Stimulated activated effector memory CD8-positive, alpha-beta T cell treated with anti-CD3 and anti-CD28 coated beads, Interleukin-12 subunit alpha, Interleukin-12 subunit beta, amount 100 ng/mL, for 72 hours (primary cell): ENCODE results near the gene CCDC175.

ENCODE experiments used
- ATAC-seq: fragments of 150-1000 bp; cut with Tn5 transposase; 2 replicates; pipeline ENCODE4 v1.10.0; 2021
- DNase-seq, 2 donors: peaks; one replicate each; pipeline ENCODE4 v3.0.0; 2021 to 2022; ENCODE audit warnings: low spot score in 2 of 2
- H3K27ac Mint-ChIP-seq: one replicate; pipeline ENCODE4 v1.8.0; 2022; ENCODE audit warnings: mild to moderate bottlenecking, mixed read lengths
- H3K36me3 Mint-ChIP-seq: one replicate; pipeline ENCODE4 v1.8.0; 2022; ENCODE audit warnings: mild to moderate bottlenecking, mixed read lengths
- H3K4me1 Mint-ChIP-seq: one replicate; pipeline ENCODE4 v1.8.0; 2022; ENCODE audit warnings: mixed read lengths
- H3K4me3 Mint-ChIP-seq: one replicate; pipeline ENCODE4 v1.8.0; 2022; ENCODE audit warnings: mild to moderate bottlenecking, mixed read lengths
- H3K9me3 Mint-ChIP-seq: one replicate; pipeline ENCODE4 v1.8.0; 2022; ENCODE audit warnings: mixed read lengths

CCDC175 gene

DNA sequence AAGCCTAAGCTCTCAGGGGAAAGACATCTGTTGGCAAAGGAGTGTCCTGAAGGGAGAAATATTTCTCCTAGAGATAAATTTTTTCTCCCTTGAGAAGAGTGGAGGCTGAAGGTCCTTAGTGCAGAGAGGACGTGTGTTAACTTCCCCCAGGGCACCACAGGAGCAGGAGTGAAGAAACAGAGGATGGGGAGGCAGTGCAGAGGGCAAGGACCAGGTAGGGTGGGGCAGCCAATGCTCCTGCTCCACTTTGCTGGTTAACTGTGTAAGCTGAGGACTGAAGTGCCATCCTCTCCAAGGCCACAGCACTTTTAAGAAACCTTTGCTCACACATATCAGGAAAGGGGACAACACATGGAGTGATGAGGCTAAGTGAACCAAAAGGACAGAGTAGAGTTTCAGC, 96.4 kb downstream of the CCDC175 start:
- no peak for ATAC-seq
- Mint-ChIP-seq H3K9me3 (no peaks in the 10 kb centered on the region), H3K4me1 (peaks cover 41% of the 10 kb centered on the region), H3K27ac (peak overlapping the region; percentile 4), H3K4me3 (peak overlapping the region; percentile 80), H3K36me3 (peaks cover 22% of the 10 kb centered on the region)
- DNase-seq = no peak

DNA sequence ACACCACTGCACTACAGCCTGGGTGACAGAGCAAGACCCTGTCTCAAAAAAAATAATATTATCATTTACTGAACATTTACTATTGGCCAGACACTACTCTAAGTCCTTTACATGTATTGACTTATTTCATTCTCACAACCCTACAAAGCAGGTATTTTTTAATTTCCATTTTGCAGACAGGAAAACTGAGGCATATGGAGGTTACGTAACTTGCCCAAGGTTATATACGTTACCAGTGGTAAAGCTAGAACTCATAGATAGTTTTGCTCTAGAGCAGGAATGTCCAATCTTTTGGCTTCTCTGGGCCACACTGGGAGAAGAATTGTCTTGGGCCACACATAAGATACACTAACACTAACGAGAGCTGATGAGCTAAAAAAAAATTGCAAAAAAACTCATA, 98.1 kb downstream of the CCDC175 start:
- H3K27ac Mint-ChIP-seq = no peak overlapping the region
- no peaks in the 10 kb centered on the region for H3K9me3 Mint-ChIP-seq
- peaks cover 26% of the 10 kb centered on the region for H3K36me3 Mint-ChIP-seq

DNA sequence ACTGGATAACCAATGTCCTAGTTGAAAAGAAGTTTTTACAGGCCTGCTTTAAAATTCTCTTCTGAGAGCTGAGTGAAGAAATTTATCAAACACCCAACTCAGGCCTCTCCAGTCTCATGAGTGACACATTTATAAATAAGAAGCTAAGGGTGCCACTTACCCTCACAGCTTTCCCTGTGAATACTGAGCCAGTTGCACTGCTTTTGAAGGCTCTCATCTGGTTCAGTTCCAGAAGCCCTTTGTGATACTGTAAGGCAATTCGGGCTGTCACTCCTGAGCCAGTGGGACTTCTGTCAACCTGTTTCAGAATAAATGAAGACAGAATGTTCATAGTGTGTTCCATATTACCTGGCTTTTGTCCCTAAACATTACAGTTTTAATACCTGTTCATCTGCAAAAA, 100.9 kb downstream of the CCDC175 start:
- no peak for DNase-seq
- peaks cover 34% of the 10 kb centered on the region for H3K36me3 Mint-ChIP-seq
- H3K27ac Mint-ChIP-seq = no peak overlapping the region
- peaks cover 9% of the 10 kb centered on the region for H3K4me1 Mint-ChIP-seq
- no peaks in the 10 kb centered on the region for H3K9me3 Mint-ChIP-seq
- H3K4me3 Mint-ChIP-seq = no peak overlapping the region
- ATAC-seq = no peak

More for the DNA sequence above, 98.1 kb downstream of the CCDC175 start:
- peaks cover 37% of the 10 kb centered on the region for H3K4me1 Mint-ChIP-seq
- no peak for DNase-seq
- H3K4me3 Mint-ChIP-seq = no peak overlapping the region
- ATAC-seq = no peak

DNA sequence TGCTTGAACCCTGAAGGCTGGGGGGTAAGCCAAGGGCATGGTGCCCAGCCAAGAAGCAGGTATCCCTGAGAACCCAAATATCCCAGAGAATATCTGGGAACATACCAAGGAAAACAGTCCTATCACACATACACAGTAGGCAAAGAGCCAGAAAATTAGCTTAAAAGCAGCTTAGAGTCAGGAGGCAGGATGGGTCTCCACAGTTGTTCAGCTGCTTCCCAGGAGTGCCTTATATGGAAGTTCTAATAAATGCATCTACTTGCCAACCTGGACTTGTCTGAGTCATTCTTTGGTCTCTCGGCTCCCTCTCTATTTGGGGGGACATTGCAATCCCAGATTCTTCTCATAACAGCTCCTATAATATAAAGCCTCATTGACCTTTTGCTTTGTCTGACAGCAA, 102.4 kb downstream of the CCDC175 start:
- DNase-seq = no peak
- Mint-ChIP-seq H3K27ac (no peak overlapping the region), H3K4me1 (no peaks in the 10 kb centered on the region), H3K9me3 (no peaks in the 10 kb centered on the region), H3K4me3 (no peak overlapping the region), H3K36me3 (peaks cover 34% of the 10 kb centered on the region)
- ATAC-seq = no peak

DNA sequence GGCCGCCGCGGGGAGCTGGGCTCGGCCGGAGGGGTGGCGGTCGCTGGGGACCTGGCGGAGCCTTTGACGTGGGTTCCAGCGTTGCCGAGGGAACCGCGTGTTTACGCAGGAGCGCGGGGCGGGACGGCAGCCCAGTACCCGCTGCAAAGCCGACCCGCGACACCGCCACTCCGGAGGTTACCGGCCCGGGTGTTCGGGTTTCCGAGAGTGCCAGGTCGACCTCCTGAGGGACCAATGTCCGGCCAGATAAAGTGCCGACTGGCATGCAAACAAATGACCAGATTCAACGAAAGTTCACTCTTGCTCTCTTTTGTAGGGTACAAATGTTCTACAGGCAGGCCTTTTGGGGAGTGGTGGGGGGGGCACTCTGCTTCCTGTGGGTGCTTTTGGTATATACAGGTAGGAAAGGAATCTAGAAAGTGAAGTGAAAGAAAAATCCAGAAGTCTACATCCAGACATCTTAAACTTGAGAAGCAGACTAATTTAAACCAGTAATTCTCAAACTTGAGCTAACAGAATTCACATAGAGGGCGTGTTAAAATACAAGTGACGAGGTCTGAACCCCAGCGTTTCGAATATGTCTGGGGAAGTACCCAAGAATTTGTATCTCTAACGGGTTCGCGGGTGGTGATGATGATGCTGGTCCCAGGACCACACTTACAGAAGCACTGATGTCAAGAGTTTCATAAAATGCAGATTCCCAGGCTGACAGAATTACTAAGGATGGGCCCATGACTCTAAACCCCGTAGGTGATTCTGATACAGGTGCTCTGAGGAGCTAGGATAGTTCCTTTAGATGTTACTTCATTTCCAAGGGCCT, 111.1 kb downstream of the CCDC175 start, which contains the start of gene GPR135:
GPR135 (minus strand) TSS at position 65 of the 820 bp plus-strand sequence. CDS start 154 bp downstream, outside the sequence.
- Mint-ChIP-seq H3K9me3 (no peaks in the 10 kb centered on the region), H3K36me3 (no peaks in the 10 kb centered on the region), H3K27ac (peak within 1 kb of the TSS; percentile 45), H3K4me1 (peaks cover 8% of the 10 kb centered on the region), H3K4me3 (peak within 1 kb of the TSS; percentile 81)
- DNase-seq (peak in 1 of 2 donors; percentile 65), ATAC-seq (peak; percentile 49)

DNA sequence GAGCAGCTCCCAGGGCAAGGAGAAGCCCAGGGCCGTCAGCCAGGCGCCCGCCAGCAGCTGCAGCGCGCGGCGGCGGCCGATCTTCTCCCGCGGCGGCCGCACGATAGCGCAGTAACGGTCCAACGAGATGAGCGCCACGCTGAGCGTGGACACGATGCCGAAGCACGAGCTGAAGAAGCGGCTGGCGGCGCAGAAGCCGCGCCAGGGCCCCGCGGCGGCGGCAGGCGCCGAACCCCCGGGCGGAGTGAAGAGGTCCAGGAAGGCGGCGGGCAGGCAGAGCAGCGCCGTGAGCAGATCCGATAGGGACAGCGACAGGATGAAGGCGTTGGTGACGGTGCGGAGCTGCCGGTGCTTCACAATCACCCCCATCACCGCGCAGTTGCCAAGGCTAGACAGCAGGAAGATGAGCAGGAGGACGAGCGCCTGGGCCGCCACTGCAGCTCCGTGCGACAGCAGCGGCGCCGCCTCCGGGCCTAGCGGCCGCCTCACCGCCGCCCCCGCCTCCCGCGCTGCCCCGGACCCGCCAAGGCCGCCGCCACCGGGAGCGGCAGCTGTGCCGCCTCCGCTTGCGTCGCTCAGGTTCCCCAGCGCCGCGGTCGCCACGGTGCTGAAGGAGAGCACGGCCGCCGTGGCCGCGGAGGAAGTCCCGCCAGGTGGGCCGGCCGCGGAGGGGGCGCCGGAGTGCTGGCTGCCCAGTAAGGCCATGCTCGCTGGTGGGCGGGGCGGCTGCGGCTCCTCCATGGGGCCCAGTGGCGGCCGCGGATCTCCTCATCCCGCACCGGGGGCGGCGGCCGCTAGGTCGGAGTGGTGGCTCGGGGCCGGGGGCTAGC, 111.9 kb downstream of the CCDC175 start:
- peak overlapping the region; percentile 45 for H3K27ac Mint-ChIP-seq
- ATAC-seq = peak; percentile 81

DNA sequence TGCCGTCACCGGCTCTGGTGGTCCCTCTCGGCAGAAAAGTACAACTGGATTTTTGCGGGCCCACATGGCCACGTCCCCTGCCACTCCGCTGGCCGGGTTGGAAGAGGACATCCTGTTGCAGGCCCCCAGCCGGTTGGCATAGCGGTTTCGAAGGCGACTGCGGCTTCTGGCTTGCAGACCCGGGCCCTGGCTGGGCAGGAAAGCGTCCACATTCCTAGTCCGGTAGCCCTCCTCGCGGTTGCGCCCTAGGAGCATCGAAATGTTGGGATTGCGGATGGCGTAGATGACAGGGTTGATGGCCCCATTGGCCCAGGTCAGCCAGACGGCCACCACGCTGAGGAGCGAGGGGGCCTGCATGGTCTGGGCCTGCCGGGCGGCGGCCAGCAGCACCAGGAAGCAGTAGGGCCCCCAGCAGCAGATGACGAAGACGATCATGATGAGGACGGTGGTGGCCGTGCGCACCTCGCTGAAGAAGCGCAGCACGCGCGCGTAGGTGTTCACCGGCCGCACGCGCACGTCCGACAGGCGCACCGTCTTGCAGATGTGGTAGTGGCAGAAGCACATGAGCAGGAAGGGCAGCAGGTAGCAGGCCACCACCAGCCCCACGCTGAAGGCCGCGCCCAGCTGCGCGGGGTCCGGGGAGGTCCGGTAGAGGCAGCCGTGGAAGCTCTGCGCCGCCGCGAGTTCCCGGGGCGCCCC, 112.7 kb downstream of the CCDC175 start:
- Mint-ChIP-seq H3K4me1 (peaks cover 8% of the 10 kb centered on the region), H3K36me3 (no peaks in the 10 kb centered on the region)
- ATAC-seq = peak; percentile 67

More for the DNA sequence above, 111.9 kb downstream of the CCDC175 start:
- Mint-ChIP-seq H3K9me3 (no peaks in the 10 kb centered on the region), H3K4me3 (peak overlapping the region; percentile 81), H3K4me1 (peaks cover 8% of the 10 kb centered on the region), H3K36me3 (no peaks in the 10 kb centered on the region)
- peak; percentile 42 to 75 for DNase-seq

DNA sequence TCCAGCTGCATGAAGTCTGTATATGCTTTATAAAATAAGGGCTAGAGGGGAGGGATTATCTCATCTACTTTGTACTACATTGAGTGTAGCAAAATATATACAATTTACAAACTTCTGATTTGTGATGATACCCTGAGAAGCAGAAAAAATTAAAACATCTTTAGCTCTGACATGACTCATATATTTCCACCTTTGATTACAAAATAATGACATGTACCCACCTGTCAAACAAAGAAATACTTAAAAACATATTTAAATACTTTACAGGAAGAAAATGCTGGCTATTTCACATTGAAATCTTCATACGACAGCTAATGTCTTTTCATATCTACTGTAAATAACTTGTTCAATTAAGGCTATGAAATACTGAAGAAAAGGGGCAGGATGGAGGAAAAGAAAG, 114.7 kb downstream of the CCDC175 start:
- no peak for DNase-seq
- H3K9me3 Mint-ChIP-seq = no peaks in the 10 kb centered on the region
- no peaks in the 10 kb centered on the region for H3K36me3 Mint-ChIP-seq
- H3K4me1 Mint-ChIP-seq = peaks cover 8% of the 10 kb centered on the region
- no peak overlapping the region for H3K27ac Mint-ChIP-seq
- H3K4me3 Mint-ChIP-seq = no peak overlapping the region
- no peak for ATAC-seq

More for the DNA sequence above, 112.7 kb downstream of the CCDC175 start:
- DNase-seq = no peak
- H3K9me3 Mint-ChIP-seq = no peaks in the 10 kb centered on the region
- H3K27ac Mint-ChIP-seq = peak overlapping the region; percentile 45
- H3K4me3 Mint-ChIP-seq = peak overlapping the region; percentile 81

DNA sequence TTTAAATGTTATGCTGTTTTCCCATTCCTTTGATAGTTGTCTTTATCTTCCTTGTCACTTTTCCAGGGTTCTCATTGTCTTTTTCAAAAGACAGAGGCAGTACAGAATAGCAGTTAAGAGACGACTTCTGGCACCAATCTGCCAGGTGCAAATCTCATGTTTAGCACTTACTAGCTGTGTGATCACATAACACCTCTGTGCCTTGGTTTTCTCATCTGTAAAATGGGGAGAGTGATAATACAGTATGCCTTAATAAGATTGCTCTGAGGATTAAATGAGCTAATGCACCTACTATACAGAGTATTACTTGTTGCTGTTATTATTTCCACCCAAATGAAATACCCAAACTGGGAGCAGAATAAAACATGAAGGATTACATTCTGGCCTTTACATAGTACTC, 116.2 kb downstream of the CCDC175 start:
- Mint-ChIP-seq H3K4me3 (no peak overlapping the region), H3K9me3 (no peaks in the 10 kb centered on the region), H3K36me3 (no peaks in the 10 kb centered on the region), H3K4me1 (peaks cover 8% of the 10 kb centered on the region), H3K27ac (no peak overlapping the region)
- no peak for ATAC-seq
- DNase-seq = no peak

DNA sequence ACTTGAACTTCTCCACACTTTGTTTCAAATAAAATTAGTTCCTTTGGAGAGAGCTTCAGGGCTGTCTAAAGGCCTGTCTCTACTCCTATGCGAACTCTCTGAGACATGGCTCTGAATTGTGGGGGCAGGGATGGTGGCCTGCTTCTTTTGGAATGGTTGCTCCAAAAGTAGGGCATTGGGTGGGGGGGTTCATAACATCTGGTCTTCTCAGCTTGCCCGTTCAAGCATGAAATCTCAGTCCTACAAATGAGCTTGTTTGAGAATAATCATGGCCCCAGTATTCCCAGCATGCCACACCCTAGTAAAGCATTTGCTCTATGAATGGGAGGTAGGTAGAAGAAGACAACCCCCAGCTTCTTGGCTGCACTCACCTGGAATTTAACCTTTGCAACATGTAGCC, 118.1 kb downstream of the CCDC175 start:
- Mint-ChIP-seq H3K4me1 (peaks cover under 1% of the 10 kb centered on the region), H3K36me3 (no peaks in the 10 kb centered on the region), H3K9me3 (no peaks in the 10 kb centered on the region), H3K27ac (no peak overlapping the region), H3K4me3 (no peak overlapping the region)
- no peak for DNase-seq
- no peak for ATAC-seq

DNA sequence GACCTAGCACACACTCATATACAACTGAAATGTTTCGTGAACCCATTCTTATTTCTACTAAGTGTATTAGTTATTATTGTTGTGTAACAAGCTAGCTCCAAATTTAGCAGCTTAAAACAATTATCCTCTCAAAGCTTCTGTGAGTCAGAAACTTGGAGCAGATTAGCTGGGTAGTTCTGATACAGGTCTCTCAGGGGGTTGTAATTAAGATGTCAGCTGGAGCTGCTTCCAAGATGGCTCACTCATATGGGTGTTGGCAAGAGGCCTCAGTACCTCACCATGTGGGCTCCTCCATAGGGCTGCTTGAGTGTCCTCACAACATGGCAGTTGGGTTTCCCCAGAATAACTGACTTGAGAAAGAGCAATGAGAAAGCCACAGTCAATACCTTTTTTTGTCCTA, 121.2 kb downstream of the CCDC175 start:
- no peaks in the 10 kb centered on the region for H3K9me3 Mint-ChIP-seq
- no peaks in the 10 kb centered on the region for H3K36me3 Mint-ChIP-seq
- H3K27ac Mint-ChIP-seq = no peak overlapping the region
- no peaks in the 10 kb centered on the region for H3K4me1 Mint-ChIP-seq
- H3K4me3 Mint-ChIP-seq = no peak overlapping the region
- DNase-seq (no peak), ATAC-seq (no peak)
